ENCODE results near the gene ACACA. TPM values are rescaled to one million over a fixed set of nuclear protein-coding genes. Genes with fewer than 3 reads are reported as not detected.
"Not testable (repeated sequence)": the region's sequence is repeated elsewhere in the genome, so short reads cannot be mapped to it uniquely, and the experiment has no call there.

ACACA gene
- total RNA-seq, 1 donor from 2014 or later = 85.3 TPM

GRCh38 chr17:37358098-37358829 is 48.4 kb downstream of the ACACA start:
- ATAC-seq (peak; percentile 19), DNase-seq (ENCODE audit: low spot score) (peak; percentile 72)
- intact Hi-C loops (cut with DNase I) = loop anchor here (10.0 kb wide), 1 partner anchor 733 kb away; no protein-coding TSS in a partner anchor

DNA sequence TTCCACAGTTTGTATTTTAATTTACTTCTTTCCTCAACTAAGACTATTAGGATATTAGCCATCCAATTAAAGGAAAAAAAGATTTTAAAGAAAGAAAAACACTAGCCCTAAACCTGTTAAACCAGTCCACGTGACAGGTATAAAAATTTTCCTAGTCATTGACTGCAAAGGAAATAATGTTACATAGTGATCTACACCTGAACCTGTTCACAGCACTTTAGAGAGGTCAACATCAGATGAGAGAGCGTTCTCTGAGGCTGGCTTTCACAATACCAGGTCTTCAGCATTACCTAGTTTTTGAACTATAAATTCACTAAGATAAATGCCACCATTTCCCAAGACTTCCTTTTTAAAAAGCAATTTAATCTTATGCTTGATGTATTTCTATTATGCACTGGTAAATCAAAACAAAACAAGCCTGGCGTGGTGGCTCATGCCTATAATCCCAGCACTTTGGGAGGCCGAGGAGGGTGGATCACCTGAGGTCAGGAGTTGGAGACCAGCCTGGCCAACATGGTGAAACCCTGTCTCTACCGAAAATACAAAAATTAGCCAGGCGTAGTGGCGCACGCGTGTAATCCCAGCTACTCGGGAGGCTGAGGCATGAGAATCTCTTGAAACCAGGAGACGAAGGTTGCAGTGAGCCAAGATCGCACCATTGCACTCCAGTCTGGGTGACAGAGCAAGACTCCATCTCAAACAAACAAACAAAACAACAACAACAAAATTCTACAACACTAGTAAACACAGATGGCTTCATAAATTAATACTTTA is 49.7 kb downstream of the ACACA start:
- DNase-seq (ENCODE audit: low spot score); ATAC-seq: not testable (repeated sequence)
- intact Hi-C loops (cut with DNase I) = loop anchor here (10.0 kb wide), 1 partner anchor 732 kb away; no protein-coding TSS in a partner anchor

DNA sequence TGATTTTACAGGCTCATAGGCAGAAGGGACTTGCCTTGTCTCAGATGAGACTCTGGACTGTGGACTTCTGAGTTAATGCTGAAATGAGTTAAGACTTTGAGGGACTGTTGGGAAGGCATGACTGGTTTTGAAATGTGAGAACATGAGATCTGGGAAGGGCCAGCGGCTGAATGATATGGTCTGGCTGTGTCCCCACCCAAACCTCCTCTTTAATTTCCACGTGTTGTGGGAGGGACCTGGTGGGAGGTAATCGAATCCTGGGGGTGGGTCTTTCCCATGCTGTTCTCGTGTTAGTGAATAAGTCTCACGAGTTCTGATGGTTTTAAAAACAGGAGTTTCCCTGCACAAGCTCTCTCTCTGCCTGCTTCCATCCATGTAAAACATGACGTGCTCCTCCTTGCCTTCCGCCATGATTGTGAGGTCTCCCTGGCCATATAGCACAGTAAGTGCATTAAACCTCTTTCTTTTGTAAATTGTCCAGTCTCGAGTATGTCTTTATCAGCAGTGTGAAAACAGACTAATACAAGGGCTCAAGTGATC is 59.7 kb downstream of the ACACA start:
- ATAC-seq; intact Hi-C loops (cut with DNase I); DNase-seq (ENCODE audit: low spot score): not testable (repeated sequence)

GRCh38 chr17:37344519-37344918 is 62.1 kb downstream of the ACACA start:
- ATAC-seq = no peak
- no peak for DNase-seq (ENCODE audit: low spot score)
- intact Hi-C loops (cut with DNase I) = no loop called here

- ATAC-seq = no peak
- no peak for DNase-seq (ENCODE audit: low spot score)
- intact Hi-C loops (cut with DNase I) = no loop called here
Measured at GRCh38 chr17:37342589-37342988, 64.0 kb downstream of the ACACA start.

GRCh38 chr17:37340804-37341203 is 65.8 kb downstream of the ACACA start:
- intact Hi-C loops (cut with DNase I) = no loop called here
- ATAC-seq = no peak
- DNase-seq (ENCODE audit: low spot score) = no peak

DNA sequence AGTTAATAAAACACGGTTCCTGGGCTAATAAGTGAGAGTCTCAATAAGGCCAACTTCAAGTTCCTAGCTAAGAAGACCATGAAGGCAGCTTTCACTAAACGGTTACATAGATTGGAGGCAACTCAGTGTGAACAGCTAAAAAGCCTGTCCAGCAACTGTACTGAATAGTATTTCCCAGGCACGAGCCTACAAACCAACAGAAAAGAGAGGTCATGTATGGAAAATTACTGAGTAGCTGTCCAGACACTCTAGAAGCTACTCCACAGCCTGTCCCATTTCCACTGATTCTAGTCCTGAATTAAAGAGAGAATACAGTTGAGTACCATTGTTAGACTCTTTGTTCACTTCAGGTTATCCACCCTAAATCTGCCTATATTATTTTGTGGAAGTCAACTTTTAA is 67.3 kb downstream of the ACACA start:
- DNase-seq (ENCODE audit: low spot score) (no peak), ATAC-seq (no peak)
- intact Hi-C loops (cut with DNase I) = no loop called here

- intact Hi-C loops (cut with DNase I) = no loop called here
- DNase-seq (ENCODE audit: low spot score) = no peak
Measured at GRCh38 chr17:37338847-37339246, 67.8 kb downstream of the ACACA start.

DNA sequence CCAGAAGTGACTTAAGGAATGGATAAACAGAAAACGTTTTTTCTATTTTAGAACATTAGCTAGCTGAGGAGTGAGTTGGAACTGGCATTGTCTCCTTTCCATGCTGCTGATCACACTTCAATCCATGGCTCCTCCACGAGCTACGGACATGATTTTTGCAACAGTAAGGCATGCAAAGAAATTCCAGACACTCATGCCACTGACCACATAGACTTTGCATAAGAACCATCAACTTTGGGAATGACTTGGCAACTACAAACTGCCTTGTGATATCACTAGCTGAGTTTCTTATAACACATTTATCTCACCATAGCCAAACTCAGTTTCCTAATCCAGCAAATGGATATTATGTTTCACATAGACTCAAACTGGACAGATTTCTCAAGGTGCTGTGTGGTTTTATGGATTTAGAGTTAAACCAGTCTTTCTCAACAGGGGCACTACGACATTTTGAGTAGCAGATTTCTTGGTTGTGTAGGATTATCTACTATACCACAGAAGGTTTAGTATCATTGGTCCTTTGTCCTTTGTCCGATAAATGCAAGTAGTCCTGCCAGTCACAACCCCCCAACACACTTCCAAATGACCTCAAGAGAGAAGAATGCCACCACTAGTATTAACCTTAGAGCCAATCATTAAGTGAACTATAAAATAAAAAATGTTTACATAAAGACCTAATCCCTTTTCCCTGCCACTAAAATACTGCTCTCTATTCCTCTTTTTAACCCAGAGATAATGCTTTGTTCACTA is 79.1 kb downstream of the ACACA start:
- intact Hi-C loops (cut with DNase I) = no loop called here
- ATAC-seq (peak; percentile 32), DNase-seq (ENCODE audit: low spot score) (no peak)

More at GRCh38 chr17:37338847-37339246, 67.8 kb downstream of the ACACA start:
- ATAC-seq = no peak

- intact Hi-C loops (cut with DNase I) = no loop called here
- no peak for DNase-seq (ENCODE audit: low spot score)
- ATAC-seq = no peak
Measured at GRCh38 chr17:37322826-37323561, 83.6 kb downstream of the ACACA start.

DNA sequence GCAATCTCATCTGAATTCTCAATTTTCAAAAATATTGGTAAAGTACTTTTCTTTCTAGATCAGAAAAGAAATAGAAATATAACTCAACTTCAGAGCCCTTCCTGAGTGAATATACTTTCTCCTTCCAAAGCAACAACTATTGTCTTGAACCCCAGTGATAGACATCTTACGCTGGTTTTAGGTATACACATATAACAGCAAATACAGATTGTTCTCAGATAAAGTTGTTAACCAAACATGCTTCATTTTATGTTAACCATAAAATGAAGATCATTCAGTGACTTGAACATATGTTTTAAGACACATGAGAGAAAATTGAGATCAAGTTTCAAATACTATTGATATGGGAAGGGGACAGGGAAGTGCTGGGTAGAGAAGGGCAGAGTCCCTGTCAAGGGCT is 84.5 kb downstream of the ACACA start:
- intact Hi-C loops (cut with DNase I) = no loop called here
- DNase-seq (ENCODE audit: low spot score) = no peak
- no peak for ATAC-seq

DNA sequence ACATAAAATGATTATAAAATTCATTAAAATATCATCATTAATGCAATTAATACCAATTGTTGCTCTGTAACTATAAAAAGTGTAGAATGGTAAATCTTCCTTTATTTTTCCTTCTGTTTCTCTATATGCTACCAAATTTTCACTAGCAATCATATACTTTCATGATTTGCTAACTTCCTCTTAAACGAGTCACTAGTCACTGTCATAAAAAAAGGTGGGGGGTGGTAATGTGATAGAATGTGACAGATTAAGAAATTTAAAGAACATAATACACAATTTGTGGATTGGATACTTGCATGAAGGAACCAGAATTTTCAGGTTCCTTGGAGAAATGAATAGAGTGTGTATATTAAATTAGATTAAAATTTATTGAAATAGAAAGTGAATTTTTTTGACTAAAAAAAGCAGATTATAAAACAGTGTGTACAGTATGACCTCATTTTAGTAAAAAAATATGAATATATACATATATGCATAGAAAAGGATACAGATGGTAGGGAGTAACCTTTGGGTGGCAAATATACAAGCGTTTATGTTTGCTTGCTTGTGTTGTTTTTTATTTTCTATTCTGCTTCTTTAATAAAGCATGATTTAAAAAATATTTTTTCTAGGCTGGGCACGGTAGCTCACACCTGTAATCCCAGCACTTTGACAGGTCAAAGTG is 87.6 kb downstream of the ACACA start:
- ATAC-seq (no peak), DNase-seq (ENCODE audit: low spot score) (no peak)
- intact Hi-C loops (cut with DNase I) = no loop called here

DNA sequence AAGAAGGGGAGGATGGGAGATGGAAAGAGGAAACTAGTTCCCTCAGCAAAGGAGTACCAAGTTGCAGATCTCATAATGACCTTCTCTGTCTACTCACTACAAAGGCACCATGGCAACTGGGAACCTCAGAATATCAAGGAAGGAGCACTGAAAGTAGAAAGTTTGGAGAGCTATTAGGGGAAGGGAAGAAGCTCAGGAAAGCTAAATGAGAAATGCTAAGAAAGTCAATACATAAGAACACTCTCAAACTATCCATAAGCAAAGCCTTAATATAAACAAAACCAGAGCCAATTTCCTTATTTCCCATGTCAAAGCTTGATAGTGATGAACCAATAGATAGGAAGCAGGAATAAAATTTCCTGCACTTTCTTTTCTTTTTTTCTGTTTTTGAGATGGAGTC is 88.8 kb downstream of the ACACA start:
- DNase-seq (ENCODE audit: low spot score) = no peak
- intact Hi-C loops (cut with DNase I) = no loop called here
- ATAC-seq = no peak

- ATAC-seq (no peak), DNase-seq (ENCODE audit: low spot score) (no peak)
- intact Hi-C loops (cut with DNase I) = no loop called here
Measured at GRCh38 chr17:37315601-37316000, 91.0 kb downstream of the ACACA start.

DNA sequence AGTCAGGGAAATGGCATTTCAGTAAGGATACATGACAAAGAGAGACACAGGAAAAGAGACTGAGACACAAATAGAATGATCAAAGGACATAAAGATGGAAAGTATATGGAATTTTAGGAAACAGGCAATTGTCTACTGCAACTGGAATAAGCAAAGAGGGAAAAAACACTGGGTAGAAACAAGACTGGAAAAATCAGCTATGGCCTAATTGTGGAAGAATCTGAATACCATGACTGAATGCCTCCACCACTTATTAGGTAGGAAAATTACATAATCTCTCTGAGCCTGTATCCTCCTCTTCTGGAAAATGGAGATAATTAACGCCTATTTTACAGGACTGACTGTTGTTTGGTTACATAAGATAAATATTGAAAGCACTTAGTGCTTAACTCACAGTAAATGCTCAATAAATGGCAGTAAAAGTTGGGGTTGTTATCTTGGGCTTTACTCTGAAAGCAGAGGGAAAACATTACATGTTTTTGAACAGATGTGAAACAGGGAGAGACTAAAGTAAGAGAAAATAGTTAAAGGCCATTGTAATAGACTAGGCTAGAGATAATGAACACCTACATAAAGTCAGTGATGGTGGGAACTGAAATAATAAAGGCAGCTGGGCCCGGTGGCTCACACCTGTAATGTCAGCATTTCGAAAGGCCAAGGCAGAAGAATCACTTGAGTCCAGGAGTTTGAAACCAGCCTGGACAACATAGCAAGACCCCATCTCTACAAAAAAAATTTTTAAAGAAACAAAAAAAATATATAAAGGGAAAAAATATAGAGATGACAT is 94.3 kb downstream of the ACACA start:
- no peak for ATAC-seq
- DNase-seq (ENCODE audit: low spot score) = no peak
- intact Hi-C loops (cut with DNase I) = no loop called here

- intact Hi-C loops (cut with DNase I) = no loop called here
- ATAC-seq (no peak), DNase-seq (ENCODE audit: low spot score) (no peak)
Measured at GRCh38 chr17:37310940-37311339, 95.7 kb downstream of the ACACA start.

DNA sequence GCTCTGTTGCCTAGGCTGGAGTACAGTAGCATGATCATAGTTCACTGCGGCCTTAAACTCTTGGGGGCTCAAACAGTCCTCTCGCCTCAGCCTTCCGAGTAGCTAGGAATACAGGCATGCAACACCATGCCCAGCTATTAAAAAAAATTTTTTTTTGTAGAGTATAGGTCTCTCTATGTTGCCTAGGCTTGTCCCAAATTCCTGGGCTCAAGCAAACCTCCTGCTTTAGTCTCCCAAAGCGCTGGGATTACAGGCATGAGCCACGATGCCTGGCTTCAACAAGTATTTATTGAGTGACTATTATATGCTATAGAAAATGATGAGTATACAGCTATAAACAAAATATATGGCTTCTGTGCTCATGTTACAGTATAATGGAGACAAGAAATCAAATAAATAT is 97.6 kb downstream of the ACACA start:
- ATAC-seq (no peak), DNase-seq (ENCODE audit: low spot score) (no peak)
- intact Hi-C loops (cut with DNase I) = no loop called here
